Epidermal melanocyte (primary cell): ENCODE results near the gene SEC24D.
"Not testable (repeated sequence)": the region's sequence is repeated elsewhere in the genome, so short reads cannot be mapped to it uniquely, and the experiment has no call there.

Source experiments
- DNase-seq: peaks from one replicate; pipeline ENCODE4 v3.0.0; 2011; ENCODE audit warnings: low spot score; ENCODE audit not compliant: insufficient read length

The SEC24D gene

DNA sequence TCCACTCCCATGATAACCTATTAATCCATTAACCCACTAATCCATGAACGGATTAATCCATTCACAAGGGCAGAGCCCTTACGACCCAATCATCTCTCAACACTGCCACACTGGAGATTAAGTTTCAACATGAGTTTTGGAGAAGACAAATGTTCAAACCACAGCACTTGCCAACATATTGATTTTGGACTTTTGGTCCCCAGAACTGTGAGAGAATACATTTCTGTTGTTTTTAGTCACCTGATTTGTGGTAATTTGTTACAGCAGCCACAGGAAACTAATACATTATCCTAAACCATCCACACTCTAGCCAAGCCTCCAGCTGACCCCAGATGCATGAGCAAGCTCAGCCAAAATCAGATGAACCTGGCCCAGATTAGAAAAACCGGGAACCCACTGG lies 22.4 kb downstream of the SEC24D start:
- DNase-seq: no peak

DNA sequence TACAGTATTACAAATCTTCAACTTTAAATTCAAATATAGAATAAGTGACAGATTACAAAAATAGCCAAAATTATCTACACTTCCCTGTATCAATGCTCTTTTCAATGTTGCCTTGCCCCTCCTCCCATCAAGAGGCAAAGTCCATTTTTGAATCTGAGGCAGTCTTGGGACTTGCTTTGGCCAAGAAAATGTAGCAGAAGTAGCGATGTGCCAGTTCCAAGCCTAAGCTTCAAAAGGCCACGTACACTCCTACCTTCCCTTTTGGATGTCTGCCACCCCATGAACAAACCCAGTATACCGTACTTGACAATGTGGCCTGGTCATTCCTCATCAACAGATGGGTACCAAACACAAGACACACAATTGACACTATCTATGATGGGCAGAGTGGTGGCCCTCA lies 24.1 kb downstream of the SEC24D start:
- no peak for DNase-seq

DNA sequence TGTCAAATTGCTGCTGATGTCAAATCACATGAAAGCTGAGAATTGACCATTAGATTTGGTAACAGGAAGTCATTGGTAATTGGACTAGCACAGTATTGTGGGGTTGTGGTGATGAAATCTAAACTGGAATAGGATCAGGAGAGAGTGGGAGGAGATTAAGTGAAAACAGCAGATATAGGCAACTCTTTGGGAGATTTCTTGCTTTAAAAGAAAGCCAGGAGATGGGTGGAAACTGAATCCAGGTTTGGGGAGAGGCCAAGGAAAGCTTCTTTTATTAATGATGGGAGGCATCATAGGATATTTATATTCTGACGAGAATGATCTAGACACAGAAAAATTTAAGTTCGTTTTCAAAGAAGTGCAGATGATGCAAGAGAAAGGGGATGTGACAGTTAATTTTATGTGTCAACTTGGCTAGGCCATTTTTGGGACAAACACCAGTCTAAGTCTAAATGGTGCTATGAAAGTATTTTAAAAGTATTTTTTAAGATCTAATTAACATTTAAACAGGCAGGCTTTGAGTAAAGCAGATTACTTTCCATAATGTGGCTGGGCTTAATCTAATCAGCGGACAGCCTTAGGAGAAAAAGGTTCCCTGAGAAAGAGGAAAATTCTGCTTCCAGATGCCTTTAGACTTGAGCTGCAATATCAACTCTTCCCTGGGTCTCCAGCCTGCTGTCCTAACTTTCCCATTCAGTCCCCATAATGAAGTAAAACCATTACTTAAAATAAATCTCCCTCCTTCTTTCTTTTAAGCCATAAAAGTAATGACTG lies 24.7 kb downstream of the SEC24D start:
- no peak for DNase-seq

GRCh38 chr4:118807659-118808058 lies 28.3 kb downstream of the SEC24D start:
- no peak for DNase-seq

DNA sequence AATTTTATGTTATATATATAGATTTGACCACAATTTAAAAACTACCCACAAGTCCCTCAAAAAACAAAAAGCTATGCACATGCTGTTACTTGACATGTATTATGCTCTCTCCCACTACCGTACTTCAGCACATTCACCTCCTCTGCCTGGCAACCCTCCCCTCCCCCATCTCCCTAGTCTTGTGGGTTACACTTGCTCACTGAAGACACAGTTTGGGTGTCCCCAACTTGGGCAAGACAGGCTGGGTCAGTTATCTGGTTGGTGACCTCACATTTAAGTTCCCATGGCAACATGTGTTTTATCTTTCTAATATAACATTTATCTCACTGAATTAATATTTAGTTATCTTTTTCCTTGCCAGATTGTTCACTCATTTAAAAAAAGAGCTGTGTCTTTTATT lies 32.7 kb downstream of the SEC24D start:
- DNase-seq: no peak

DNA sequence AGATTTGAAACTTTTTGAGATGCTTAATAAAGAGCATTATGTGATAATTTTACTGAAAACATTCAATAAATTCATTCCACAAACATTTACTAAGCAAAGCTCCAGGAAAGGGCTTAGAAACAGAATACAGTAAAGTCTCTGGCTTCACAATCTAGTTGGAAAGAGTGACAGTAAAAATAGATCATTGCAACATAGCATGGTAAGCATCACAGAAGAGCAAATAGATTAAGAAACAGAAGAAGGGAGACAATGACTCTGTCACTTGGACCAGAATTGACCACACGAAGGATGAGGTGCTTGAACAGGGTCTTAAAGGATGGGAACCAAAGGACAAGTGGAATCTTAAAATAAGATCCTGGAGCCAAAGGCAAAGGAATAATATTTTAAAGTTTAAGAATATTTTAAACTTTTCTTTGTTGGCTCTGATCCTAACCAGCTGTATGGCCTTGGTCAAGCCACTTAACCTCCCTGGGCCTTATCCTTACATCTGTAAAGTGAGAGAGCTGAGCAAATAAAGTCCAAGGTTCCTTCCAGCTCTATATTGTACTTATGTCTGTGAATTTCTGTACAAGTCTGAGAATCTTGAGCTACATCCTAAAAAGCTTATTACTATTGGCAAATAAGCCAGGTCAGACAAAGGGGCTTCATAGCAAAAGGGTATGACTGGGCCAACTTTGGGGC lies 33.9 kb downstream of the SEC24D start:
- no peak for DNase-seq

DNA sequence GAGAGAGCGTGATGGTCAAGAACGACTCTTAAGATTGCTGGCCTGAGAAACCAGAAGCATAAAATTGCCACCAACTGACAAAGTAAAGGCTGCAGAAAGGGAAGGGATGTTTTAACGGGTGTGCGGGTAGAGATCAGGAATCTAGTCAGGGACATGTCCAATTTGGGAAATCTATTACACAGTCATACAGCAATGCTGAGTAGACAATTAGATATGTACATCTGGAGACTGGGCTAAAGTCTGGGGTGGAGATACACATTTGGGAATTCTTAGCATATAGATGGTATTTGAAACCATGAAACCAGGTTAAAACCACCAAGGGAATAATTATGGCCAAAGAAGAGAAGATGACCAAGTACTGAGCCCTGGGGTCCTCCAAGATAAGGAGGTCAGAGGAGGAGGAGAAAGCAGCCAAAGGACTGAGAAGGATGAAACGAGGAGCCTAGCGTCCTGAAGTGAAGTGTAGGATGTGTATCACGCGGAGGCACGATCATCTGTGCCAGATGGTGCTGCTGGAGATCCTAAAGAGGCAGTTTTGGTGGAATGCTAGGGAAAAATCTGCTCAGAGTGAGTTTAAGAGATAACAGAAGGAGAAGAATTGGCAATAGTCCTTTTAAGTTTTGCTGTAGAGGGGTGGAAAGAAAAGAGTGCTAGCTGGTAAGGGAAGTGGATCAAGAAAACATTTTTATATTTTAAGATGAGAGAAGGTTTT lies 36.5 kb downstream of the SEC24D start:
- no peak for DNase-seq

GRCh38 chr4:118798658-118799057 lies 37.3 kb downstream of the SEC24D start:
- DNase-seq: no peak

DNA sequence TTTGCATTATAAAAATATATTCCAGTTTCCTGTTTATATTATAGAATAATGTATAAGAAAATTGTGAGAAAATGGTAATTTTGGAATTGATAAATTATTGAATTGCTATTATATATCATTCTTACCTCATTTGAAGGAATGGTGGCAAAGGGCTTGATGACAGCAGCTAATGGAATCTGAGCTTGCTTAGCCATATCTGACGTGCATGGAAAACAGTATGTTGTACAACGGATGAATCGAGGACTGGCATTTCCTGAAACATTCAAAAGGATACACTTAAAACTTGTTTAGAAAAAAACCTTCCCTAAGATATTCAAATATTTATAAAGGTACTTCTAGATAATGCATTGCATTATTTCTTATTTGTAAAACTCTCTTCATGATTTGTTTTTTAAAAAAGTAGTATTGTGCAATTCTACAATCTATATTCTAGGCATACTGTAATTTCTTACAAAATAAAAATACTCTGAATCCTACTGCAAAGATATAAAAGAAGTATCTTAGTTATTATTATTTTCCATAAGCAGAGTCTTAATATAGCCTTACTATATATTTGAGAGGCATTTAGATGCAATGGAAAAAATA lies 38.3 kb downstream of the SEC24D start:
- no peak for DNase-seq

DNA sequence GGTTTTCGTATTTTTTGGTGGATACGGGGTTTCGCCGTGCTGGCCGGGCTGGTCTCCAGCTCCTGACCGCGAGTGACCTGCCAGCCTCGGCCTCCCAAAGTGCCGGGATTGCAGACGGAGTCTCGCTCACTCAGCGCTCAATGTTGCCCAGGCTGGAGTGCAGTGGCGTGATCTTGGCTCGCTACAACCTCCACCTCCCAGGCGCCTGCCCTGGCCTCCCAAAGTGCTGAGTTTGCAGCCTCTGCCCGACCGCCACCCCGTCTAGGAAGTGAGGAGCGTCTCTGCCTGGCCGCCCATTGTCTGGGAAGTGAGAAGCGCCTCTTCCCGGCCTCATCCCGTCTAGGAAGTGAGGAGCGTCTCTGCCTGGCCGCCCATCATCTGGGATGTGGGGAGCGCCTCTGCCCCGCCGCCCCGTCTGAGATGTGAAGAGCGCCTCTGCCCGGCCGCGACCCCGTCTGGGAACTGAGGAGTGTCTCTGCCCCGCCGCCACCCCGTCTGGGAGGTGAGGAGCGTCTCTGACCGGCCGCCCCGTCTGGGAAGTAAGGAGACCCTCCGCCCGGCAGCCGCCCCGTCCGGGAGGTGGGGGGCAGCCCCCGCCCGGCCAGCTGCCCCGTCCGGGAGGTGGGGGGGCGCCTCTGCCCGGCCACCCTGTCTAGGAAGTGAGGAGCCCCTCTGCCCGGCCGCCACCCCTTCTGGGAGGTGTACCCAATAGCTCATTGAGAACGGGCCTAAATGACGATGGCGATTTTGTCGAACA lies 44.1 kb downstream of the SEC24D start:
- not testable (repeated sequence) for DNase-seq

- DNase-seq: no peak
These were observed 45.4 kb downstream of the SEC24D start for GRCh38 chr4:118790544-118790943.

- no peak for DNase-seq
These were observed 47.0 kb downstream of the SEC24D start for GRCh38 chr4:118788911-118789310.

- no peak for DNase-seq
These were observed 48.0 kb downstream of the SEC24D start for GRCh38 chr4:118787844-118788380.

GRCh38 chr4:118784776-118785175 lies 51.1 kb downstream of the SEC24D start:
- DNase-seq: no peak

DNA sequence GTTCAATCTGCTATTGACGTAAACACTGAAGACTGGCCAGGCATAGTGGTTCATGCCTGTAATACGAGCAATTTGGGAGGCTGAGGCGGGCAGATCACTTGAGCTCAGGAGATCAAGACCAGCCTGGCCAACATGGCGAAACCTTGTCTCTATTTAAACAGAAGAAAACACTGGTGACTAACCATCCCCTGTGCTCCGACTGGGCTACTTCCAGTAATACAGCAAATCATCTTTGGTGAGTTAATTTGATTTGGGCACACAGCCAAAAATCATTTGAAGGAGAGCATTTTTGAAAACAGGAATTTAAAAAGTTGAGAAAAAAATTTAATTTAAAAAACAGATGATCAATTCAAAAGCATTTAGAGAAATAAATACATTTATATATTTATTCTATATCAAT lies 52.0 kb downstream of the SEC24D start:
- DNase-seq: no peak

- not testable (repeated sequence) for DNase-seq
These were observed 53.0 kb downstream of the SEC24D start for GRCh38 chr4:118782886-118783285.

GRCh38 chr4:118777649-118778048 lies 58.3 kb downstream of the SEC24D start:
- DNase-seq: not testable (repeated sequence)

GRCh38 chr4:118776955-118777640 lies 58.8 kb downstream of the SEC24D start:
- DNase-seq: not testable (repeated sequence)

DNA sequence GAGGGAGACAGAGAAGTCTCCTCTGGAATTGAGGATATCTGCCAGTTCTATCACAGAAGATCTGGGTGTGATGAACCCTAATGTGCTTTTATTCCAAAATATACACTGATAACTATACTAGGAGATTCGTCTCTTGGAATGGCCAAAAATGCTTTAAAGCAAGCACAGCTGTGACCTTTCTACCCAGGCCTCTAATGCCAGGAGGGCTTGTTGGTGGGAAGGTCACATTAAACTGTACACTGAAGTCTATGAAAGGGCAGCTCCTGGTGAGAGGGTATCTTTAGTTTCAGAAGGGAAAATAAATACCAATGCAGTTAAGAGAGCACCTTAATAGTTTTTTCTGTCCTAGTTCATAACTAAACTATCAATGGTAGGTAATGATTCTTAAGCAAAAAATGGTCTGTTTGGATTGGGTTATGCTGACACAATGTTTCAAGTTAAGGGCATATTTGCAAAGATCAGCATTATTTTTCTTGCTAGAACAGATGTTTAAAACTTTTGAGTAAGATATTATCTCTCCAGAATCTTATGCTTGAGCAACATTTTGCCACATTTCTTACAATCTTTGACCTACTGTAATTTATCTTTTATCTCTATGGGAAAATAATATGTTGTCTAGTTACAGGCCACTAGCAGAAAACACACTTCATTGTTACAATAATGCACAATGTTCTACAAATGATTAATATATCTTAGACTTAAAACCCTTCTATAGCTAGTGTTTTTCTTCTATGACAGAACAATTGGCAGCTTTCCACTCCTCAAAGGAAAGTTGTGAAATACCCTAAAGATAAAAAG lies 59.6 kb downstream of the SEC24D start:
- DNase-seq: no peak

- DNase-seq: no peak
These were observed 60.5 kb downstream of the SEC24D start for GRCh38 chr4:118775405-118775804.
